Mucosa of stomach (tissue), 1 donor: ENCODE data around the gene LRRC34.

ENCODE experiments used
- H3K27me3 ChIP-seq: one replicate; pipeline ENCODE4 v1.7.0; 2013; ENCODE audit warnings: mild to moderate bottlenecking, low read length; ENCODE audit not compliant: control insufficient read depth, insufficient read depth
- H3K36me3 ChIP-seq: one replicate; pipeline ENCODE4 v1.7.0; 2013; ENCODE audit warnings: low read length; ENCODE audit not compliant: control insufficient read depth, insufficient read depth
- H3K4me1 ChIP-seq: one replicate; pipeline ENCODE4 v1.7.0; 2013; ENCODE audit warnings: mild to moderate bottlenecking, low read length; ENCODE audit not compliant: control insufficient read depth, insufficient read depth
- H3K4me3 ChIP-seq: one replicate; pipeline ENCODE4 v1.7.0; 2013; ENCODE audit warnings: low read length
- H3K9ac ChIP-seq: one replicate; pipeline ENCODE4 v1.7.0; 2013; ENCODE audit warnings: mild to moderate bottlenecking, low read length, moderate library complexity
- H3K9me3 ChIP-seq: one replicate; pipeline ENCODE4 v1.7.0; 2013; ENCODE audit warnings: mild to moderate bottlenecking, low read length, moderate library complexity; ENCODE audit not compliant: control insufficient read depth
- donor health status: Pancreatic carcinoma.

Gene LRRC34

DNA sequence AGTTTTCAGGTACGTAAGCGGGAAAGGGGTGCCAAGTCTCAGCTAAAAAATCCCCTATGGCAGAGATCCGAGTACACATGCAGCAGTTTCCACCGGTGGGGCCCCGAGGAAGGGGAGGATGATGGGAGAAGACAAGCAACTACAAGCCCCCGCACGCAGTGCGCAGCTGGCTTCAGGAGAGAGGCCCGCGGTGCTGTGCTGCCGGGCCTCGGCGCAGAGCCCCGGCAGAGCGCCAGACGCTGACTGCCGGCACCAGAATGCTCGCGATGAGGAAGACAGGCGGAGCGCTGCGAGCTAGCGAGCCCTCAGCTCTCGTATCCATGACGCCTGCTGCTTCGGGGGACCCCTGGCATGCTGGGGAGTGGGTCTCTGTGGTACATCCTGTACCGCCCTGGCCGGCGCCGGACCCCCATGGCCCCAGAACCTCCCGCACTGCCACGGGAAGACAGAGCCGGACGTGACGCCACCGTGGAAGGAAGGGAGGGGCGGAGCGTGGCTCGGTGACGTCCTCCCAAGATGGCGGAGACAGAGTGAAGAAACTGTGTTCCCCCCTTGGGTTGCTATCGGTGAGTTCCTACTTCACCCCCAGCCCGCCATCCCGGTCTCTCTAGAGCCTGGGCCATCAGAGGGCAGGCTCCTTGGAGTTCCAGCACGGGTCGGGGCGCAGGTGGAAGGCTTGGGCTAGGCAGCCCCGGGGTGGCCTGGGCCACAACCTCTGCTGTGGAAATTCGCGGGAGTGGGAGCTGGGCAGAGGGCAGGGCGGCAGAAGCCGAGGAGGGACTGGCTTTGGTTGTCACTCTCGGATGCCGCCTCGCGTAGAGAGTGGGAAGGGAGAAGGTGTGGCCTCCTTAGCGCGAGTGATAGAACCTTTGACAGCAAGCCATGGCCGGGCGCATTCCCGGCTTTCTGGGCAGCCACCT lies 39.5 kb downstream of the LRRC34 start, which contains the start of gene MYNN:
Gene MYNN, plus strand, starts transcription at position 500 of the 920 bp plus-strand sequence. CDS start 900 bp downstream, outside the sequence.
- Histone ChIP-seq H3K9ac (peak within 1 kb of the TSS; percentile 98), H3K9me3 (no peaks in the 10 kb centered on the region), H3K27me3 (no peaks in the 10 kb centered on the region), H3K4me1 (peaks cover 24% of the 10 kb centered on the region), H3K36me3 (no peaks in the 10 kb centered on the region), H3K4me3 (peak within 1 kb of the TSS; percentile 81)

DNA sequence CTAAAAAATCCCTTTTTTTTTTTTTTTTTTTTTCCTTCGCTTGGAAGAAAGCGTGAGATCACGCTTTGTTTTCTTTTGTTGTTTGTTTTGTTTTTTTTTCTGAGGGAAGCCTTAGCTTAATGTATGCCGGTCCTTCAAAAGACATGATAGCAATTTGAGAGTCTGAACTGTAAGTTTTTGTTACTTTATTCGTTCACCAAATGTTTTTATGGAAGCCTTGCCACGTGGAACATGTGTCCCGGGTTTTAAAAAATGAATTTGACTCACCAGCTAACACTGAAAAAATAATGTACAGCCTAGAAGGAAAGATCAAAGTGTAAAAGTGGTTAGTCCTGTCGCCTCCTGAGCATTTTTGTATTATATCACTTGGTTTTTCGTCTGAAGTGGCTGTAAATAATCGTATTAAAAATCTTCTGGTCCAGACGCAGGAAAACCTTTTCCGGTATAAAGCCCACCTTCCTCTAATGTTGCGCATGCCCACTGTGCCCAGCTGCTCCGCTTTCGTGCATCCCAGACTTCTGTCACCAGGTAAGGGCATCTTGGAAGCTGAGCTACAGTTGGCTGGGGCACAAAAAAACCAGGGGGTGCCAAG lies 40.3 kb downstream of the LRRC34 start:
- Histone ChIP-seq H3K4me3 (peak overlapping the region; percentile 81), H3K36me3 (no peaks in the 10 kb centered on the region), H3K9me3 (no peaks in the 10 kb centered on the region), H3K27me3 (no peaks in the 10 kb centered on the region), H3K4me1 (peaks cover 17% of the 10 kb centered on the region), H3K9ac (peak overlapping the region; percentile 98)

GRCh38 chr3:169771497-169772304 lies 41.0 kb downstream of the LRRC34 start:
- Histone ChIP-seq H3K36me3 (no peaks in the 10 kb centered on the region), H3K9ac (peak overlapping the region; percentile 98), H3K4me1 (peaks cover 17% of the 10 kb centered on the region), H3K4me3 (peak overlapping the region; percentile 81), H3K27me3 (no peaks in the 10 kb centered on the region), H3K9me3 (no peaks in the 10 kb centered on the region)

DNA sequence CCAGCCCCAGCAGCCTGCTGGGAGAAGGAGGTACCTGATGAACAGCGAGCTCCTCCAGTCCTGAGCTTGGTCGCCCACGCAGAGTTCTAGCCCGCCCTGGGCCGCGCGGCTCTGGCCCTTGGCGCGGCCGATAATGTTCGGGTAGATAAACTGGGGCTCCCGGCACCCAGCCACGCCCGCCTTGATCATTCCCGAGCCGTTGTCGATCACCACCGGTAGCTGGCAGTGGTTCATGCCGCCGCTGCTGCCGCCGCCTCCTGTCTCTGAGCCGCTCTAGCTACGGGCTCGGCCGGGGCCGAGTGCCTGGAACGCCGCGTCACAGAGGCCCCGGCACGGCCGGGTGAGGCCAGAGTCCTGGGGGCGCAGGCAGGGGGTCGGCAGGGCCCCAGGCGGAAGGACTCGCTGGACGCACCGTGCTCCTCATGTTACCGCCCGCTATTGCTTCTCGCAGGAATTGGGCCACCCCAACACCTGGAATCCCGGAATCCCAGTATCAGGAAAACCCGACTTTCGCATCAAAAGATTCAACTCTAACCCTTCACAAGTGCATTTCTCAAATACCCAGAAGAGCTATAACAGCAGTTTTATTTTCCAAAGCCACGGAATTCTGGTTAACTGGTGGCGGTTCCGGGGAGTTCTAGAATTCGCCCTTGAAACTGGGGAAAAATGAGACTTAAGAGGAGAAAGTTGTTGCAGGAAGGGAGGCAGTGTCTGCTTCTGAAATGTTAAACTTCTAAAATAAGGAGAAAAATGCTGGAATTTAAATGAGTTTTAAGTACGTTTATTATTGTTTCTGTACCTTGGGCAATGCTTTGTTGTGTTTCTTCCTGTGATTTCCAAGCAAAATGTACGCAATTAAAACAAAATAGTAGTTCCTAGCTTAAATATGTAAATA lies 43.2 kb downstream of the LRRC34 start, which contains the start of gene ACTRT3:
Gene ACTRT3, minus strand, starts transcription at position 275 of the 895 bp plus-strand sequence. Its CDS starts 41 bp downstream, at position 234.
- Histone ChIP-seq H3K4me1 (peaks cover 8% of the 10 kb centered on the region), H3K36me3 (no peaks in the 10 kb centered on the region), H3K9me3 (no peaks in the 10 kb centered on the region), H3K4me3 (peak within 1 kb of the TSS; percentile 89), H3K9ac (peak within 1 kb of the TSS; percentile 93), H3K27me3 (no peaks in the 10 kb centered on the region)

DNA sequence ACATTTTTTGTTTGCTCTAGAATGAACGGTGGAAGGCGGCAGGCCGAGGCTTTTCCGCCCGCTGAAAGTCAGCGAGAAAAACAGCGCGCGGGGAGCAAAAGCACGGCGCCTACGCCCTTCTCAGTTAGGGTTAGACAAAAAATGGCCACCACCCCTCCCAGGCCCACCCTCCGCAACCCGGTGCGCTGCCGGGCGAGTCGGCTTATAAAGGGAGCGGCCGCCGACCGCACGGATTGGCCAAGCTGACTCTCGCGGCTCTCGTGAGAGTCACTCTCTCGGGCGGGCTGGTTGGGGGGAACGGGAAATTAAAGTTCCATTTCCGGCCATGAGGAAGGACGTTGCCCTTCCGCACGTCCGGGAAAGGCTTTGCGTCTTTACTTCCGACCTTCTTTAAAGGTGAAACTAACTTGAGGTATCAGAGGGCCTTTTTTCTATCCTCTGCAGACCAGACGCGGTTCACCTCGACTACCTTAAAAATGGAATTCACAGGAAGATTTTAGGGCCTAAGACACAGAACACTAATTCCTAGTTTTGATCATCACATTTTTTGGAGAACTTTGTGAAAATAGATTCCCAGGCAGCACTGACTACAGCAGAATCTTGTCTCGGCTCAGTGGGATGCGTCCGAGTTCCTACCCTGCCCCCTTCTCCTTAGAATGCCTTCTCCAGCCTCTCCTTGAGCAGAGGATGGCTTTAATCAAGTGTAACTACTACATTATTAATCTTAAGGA lies 47.7 kb downstream of the LRRC34 start, which contains the start of gene TERC:
Gene TERC, minus strand, starts transcription at position 179 of the 731 bp plus-strand sequence.
- Histone ChIP-seq H3K9ac (peak within 1 kb of the TSS; percentile 93), H3K36me3 (no peaks in the 10 kb centered on the region), H3K4me3 (peak within 1 kb of the TSS; percentile 61), H3K9me3 (no peaks in the 10 kb centered on the region), H3K27me3 (no peaks in the 10 kb centered on the region), H3K4me1 (no peaks in the 10 kb centered on the region)

GRCh38 chr3:169764312-169764881 lies 48.3 kb downstream of the LRRC34 start:
- Histone ChIP-seq H3K9me3 (no peaks in the 10 kb centered on the region), H3K36me3 (no peaks in the 10 kb centered on the region), H3K27me3 (no peaks in the 10 kb centered on the region), H3K4me3 (peak overlapping the region; percentile 61), H3K9ac (peak overlapping the region; percentile 93), H3K4me1 (no peaks in the 10 kb centered on the region)

GRCh38 chr3:169760479-169760878 lies 52.2 kb downstream of the LRRC34 start:
- no peaks in the 10 kb centered on the region for H3K9me3 ChIP-seq
- no peak overlapping the region for H3K9ac ChIP-seq
- H3K36me3 ChIP-seq, result no peaks in the 10 kb centered on the region
- no peaks in the 10 kb centered on the region for H3K27me3 ChIP-seq
- peaks cover 3% of the 10 kb centered on the region for H3K4me1 ChIP-seq
- H3K4me3 ChIP-seq, result no peak overlapping the region

- Histone ChIP-seq H3K36me3 (no peaks in the 10 kb centered on the region), H3K4me1 (peaks cover 12% of the 10 kb centered on the region), H3K9ac (no peak overlapping the region), H3K9me3 (no peaks in the 10 kb centered on the region), H3K4me3 (no peak overlapping the region), H3K27me3 (no peaks in the 10 kb centered on the region)
These were observed 53.4 kb downstream of the LRRC34 start for GRCh38 chr3:169759256-169759655.

- H3K36me3 ChIP-seq, result no peaks in the 10 kb centered on the region
- H3K9me3 ChIP-seq, result no peaks in the 10 kb centered on the region
- H3K9ac ChIP-seq, result no peak overlapping the region
- peaks cover 12% of the 10 kb centered on the region for H3K4me1 ChIP-seq
- H3K27me3 ChIP-seq, result no peaks in the 10 kb centered on the region
- H3K4me3 ChIP-seq, result no peak overlapping the region
These were observed 54.2 kb downstream of the LRRC34 start for GRCh38 chr3:169758359-169758994.

DNA sequence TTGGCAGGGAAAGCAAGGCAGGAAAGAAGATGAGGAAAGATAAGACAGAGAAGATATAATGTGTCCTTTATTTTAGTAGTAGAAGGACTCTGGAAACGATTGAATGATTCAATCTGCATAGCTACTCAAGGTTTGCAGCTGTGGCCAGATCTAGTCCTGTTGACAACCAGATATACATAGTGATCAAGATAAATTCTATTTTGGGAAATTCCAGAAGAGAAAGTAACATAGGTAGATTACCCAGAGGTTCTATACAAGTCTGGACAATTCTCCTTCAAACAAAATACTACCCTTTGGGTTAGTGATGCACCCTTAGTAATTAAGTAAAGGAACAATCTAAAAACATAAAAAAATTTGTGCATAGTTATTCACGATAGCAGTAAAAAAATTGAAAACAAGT lies 57.2 kb downstream of the LRRC34 start:
- H3K9ac ChIP-seq, result no peak overlapping the region
- no peaks in the 10 kb centered on the region for H3K27me3 ChIP-seq
- H3K4me1 ChIP-seq, result peaks cover 21% of the 10 kb centered on the region
- no peaks in the 10 kb centered on the region for H3K9me3 ChIP-seq
- no peak overlapping the region for H3K4me3 ChIP-seq
- H3K36me3 ChIP-seq, result no peaks in the 10 kb centered on the region
